Uterus (tissue), 4 donors: ENCODE measurements around the gene CYBC1. TPM values are rescaled to one million over a fixed set of nuclear protein-coding genes. Genes with fewer than 3 reads are reported as not detected.

Experiments used
- DNase-seq, 2 donors: peaks; one replicate each; pipeline ENCODE4 v3.0.0-alpha.2; 2019 to 2020
- H3K27ac ChIP-seq, 2 donors: fragments of 200-600 bp; sonication (generic); 1 replicate in 1 of 2; 2 replicates in 1 of 2; pipeline ENCODE4 v1.5.1; 2016 to 2018
- H3K27me3 ChIP-seq, 2 donors: fragments of 200-600 bp; sonication (generic); one replicate each; pipeline ENCODE4 v1.5.1; 2018 to 2019; ENCODE audit warnings: control low read depth in 1 of 2
- H3K36me3 ChIP-seq, 2 donors: fragments of 200-600 bp; sonication (generic); one replicate each; pipeline ENCODE4 v1.5.1; 2019; ENCODE audit warnings: control low read depth in 1 of 2
- H3K4me1 ChIP-seq, 2 donors: fragments of 200-600 bp; sonication (generic); one replicate each; pipeline ENCODE4 v1.5.1; 2018 to 2019; ENCODE audit warnings: control low read depth in 1 of 2
- H3K4me3 ChIP-seq, 2 donors: fragments of 200-600 bp; sonication (generic); 1 replicate in 1 of 2; 2 replicates in 1 of 2; pipeline ENCODE4 v1.5.1; 2018 to 2019; ENCODE audit warnings: mild to moderate bottlenecking in 1 of 2
- H3K9me3 ChIP-seq, 2 donors: fragments of 200-600 bp; sonication (generic); one replicate each; pipeline ENCODE4 v1.5.1; 2019; ENCODE audit warnings: control low read depth in 1 of 2
- CTCF ChIP-seq, 4 experiments: fragments of 200-600 bp in 2 of 4; fragments of 450-650 bp in 2 of 4; sonication (generic) in 2 of 4; IDR thresholded peaks; one replicate each; pipeline ENCODE4 v1.5.1; 2016 to 2019; ENCODE audit warnings: antibody characterized with exemption in 4 of 4, mild to moderate bottlenecking in 2 of 4, moderate library complexity in 1 of 4
- POLR2A ChIP-seq, 2 donors: fragments of 450-650 bp; IDR thresholded peaks; one replicate each; pipeline ENCODE4 v1.6.1; 2016; ENCODE audit warnings: antibody characterized with exemption in 2 of 2, mild to moderate bottlenecking in 1 of 2, moderate library complexity in 1 of 2
- intact Hi-C: fragments of 100-400 bp; cut with DNase I; formaldehyde crosslinking; loops from one replicate; pipeline ENCODE4 v1.15.1; 2023; ENCODE audit warnings: low total_unique reads
- total RNA-seq, 4 donors: library from RNA; depleted of rRNA in 3 of 4; stranded (reverse); fragments of >200 nt in 3 of 4; gene quantifications; one replicate each; pipeline versions ENCODE4 v1.1.0 to v1.2.4, GENCODE V29; 2014 to 2023
- donor health status: DM: yes; HTN: yes; CAD: no.

The CYBC1 gene
- total RNA-seq, 4 donors from 2014 or later, result 12.0 to 93.7 (median 32.5) TPM

- H3K27ac ChIP-seq, result no peak overlapping the region
- no peak overlapping the region for H3K4me3 ChIP-seq
- no peaks in the 10 kb centered on the region for H3K9me3 ChIP-seq
- H3K36me3 ChIP-seq, result no peaks in the 10 kb centered on the region
- intact Hi-C loops, result no loop called here
- DNase-seq, result no peak
- TF ChIP-seq CTCF (IDR thresholded peaks at IDR 0.05) (no peak), POLR2A (IDR thresholded peaks at IDR 0.05) (no peak)
- H3K4me1 ChIP-seq, result peaks cover 0 to 4% of the 10 kb centered on the region in 2 donors
- H3K27me3 ChIP-seq, result no peaks in the 10 kb centered on the region
Observed at GRCh38 chr17:82441691-82442487, 8.7 kb downstream of the CYBC1 start.

- H3K27ac ChIP-seq, result no peak overlapping the region
- H3K4me3 ChIP-seq, result no peak overlapping the region
- no peaks in the 10 kb centered on the region for H3K36me3 ChIP-seq
- no peaks in the 10 kb centered on the region for H3K27me3 ChIP-seq
- DNase-seq, result no peak
- intact Hi-C loops, result no loop called here
- H3K4me1 ChIP-seq, result peaks cover 0 to 4% of the 10 kb centered on the region in 2 donors
- no peaks in the 10 kb centered on the region for H3K9me3 ChIP-seq
- no peak for TF ChIP-seq POLR2A (IDR thresholded peaks at IDR 0.05)
- no peak for TF ChIP-seq CTCF (IDR thresholded peaks at IDR 0.05)
Observed at GRCh38 chr17:82440991-82441627, 9.4 kb downstream of the CYBC1 start.

- no peak overlapping the region for H3K27ac ChIP-seq
- no peaks in the 10 kb centered on the region for H3K27me3 ChIP-seq
- no peak for DNase-seq
- H3K4me3 ChIP-seq, result no peak overlapping the region
- TF ChIP-seq POLR2A (IDR thresholded peaks at IDR 0.05) (no peak), CTCF (IDR thresholded peaks at IDR 0.05) (no peak)
- no peaks in the 10 kb centered on the region for H3K36me3 ChIP-seq
- intact Hi-C loops, result no loop called here
- no peaks in the 10 kb centered on the region for H3K9me3 ChIP-seq
- no peaks in the 10 kb centered on the region for H3K4me1 ChIP-seq
Observed at GRCh38 chr17:82440469-82440981, 10.0 kb downstream of the CYBC1 start.

- no peaks in the 10 kb centered on the region for H3K27me3 ChIP-seq
- TF ChIP-seq POLR2A (IDR thresholded peaks at IDR 0.05) (no peak), CTCF (IDR thresholded peaks at IDR 0.05) (no peak)
- H3K4me3 ChIP-seq, result no peak overlapping the region
- no peaks in the 10 kb centered on the region for H3K9me3 ChIP-seq
- H3K27ac ChIP-seq, result no peak overlapping the region
- intact Hi-C loops, result no loop called here
- DNase-seq, result no peak
- no peaks in the 10 kb centered on the region for H3K4me1 ChIP-seq
- no peaks in the 10 kb centered on the region for H3K36me3 ChIP-seq
Observed at GRCh38 chr17:82439829-82440365, 10.7 kb downstream of the CYBC1 start.
